GM23338 (cell line): ENCODE data around the gene APOL3. TPM values are rescaled to one million over a fixed set of nuclear protein-coding genes. Genes with fewer than 3 reads are reported as not detected.

Source experiments
- ATAC-seq: fragments of 200-7000 bp; cut with Tn5 transposase; 3 replicates; pipeline ENCODE4 v1.9.1; 2020
- DNase-seq: peaks from one replicate; pipeline ENCODE4 v3.0.0-alpha.2; 2015; ENCODE audit warnings: low spot score
- H2AFZ ChIP-seq: fragments of 200-600 bp; sonication (generic); 2 replicates; pipeline ENCODE4 v1.8.0; 2016; ENCODE audit warnings: antibody characterized with exemption, mild to moderate bottlenecking, moderate library complexity
- H3F3A ChIP-seq: fragments of 200-600 bp; sonication (generic); replicated peaks from 2 replicates; pipeline ENCODE4 v1.8.0; 2017; ENCODE audit warnings: antibody characterized with exemption, mixed run types, low read depth
- H3K27ac ChIP-seq: fragments of 200-600 bp; sonication (generic); 2 replicates; pipeline ENCODE4 v1.6.1; 2016; ENCODE audit warnings: low read depth
- H3K27me3 ChIP-seq: fragments of 200-600 bp; sonication (generic); 2 replicates; pipeline ENCODE4 v1.8.0; 2016; ENCODE audit warnings: mild to moderate bottlenecking, mixed run types, moderate library complexity; ENCODE audit not compliant: insufficient read depth
- H3K36me3 ChIP-seq: fragments of 200-600 bp; sonication (generic); 2 replicates; pipeline ENCODE4 v1.8.0; 2016; ENCODE audit warnings: mild to moderate bottlenecking; ENCODE audit not compliant: insufficient read depth
- H3K4me1 ChIP-seq: fragments of 200-600 bp; sonication (generic); 2 replicates; pipeline ENCODE4 v1.8.0; 2016; ENCODE audit warnings: mild to moderate bottlenecking, moderate library complexity; ENCODE audit not compliant: insufficient read depth
- H3K4me2 ChIP-seq: fragments of 200-600 bp; sonication (generic); 2 replicates; pipeline ENCODE4 v1.7.1; 2017; ENCODE audit warnings: mixed run types
- H3K4me3 ChIP-seq: fragments of 200-600 bp; sonication (generic); 2 replicates; pipeline ENCODE4 v1.6.1; 2016; ENCODE audit warnings: mixed run types
- H3K79me2 ChIP-seq: fragments of 200-600 bp; sonication (generic); replicated peaks from 2 replicates; pipeline ENCODE4 v1.8.0; 2017; ENCODE audit warnings: mild to moderate bottlenecking; ENCODE audit not compliant: insufficient read depth
- H3K9me2 ChIP-seq: fragments of 200-600 bp; sonication (generic); 2 replicates; pipeline ENCODE4 v1.8.0; 2017; ENCODE audit not compliant: insufficient read depth
- H4K20me1 ChIP-seq: fragments of 200-600 bp; sonication (generic); replicated peaks from 2 replicates; pipeline ENCODE4 v1.8.0; 2017; ENCODE audit warnings: mild to moderate bottlenecking; ENCODE audit not compliant: insufficient read depth
- H3K27ac Mint-ChIP-seq: 2 replicates; pipeline ENCODE4 v1.8.0; 2020; ENCODE audit warnings: inconsistent platforms, mild to moderate bottlenecking, moderate library complexity, mixed read lengths
- H3K27me3 Mint-ChIP-seq: 3 replicates; pipeline ENCODE4 v1.8.0; 2022; ENCODE audit warnings: low read depth, mild to moderate bottlenecking, moderate library complexity, mixed read lengths, inconsistent platforms; ENCODE audit not compliant: insufficient read depth, poor library complexity
- H3K36me3 Mint-ChIP-seq: 3 replicates; pipeline ENCODE4 v1.8.0; 2021; ENCODE audit warnings: low read depth, mild to moderate bottlenecking, inconsistent platforms, moderate library complexity, mixed read lengths
- H3K4me1 Mint-ChIP-seq: 3 replicates; pipeline ENCODE4 v1.8.0; 2020; ENCODE audit warnings: mild to moderate bottlenecking, inconsistent platforms, mixed read lengths
- H3K4me3 Mint-ChIP-seq: 3 replicates; pipeline ENCODE4 v1.8.0; 2021; ENCODE audit warnings: moderate library complexity, mild to moderate bottlenecking, inconsistent platforms, mixed read lengths
- H3K9me3 Mint-ChIP-seq: 3 replicates; pipeline ENCODE4 v1.8.0; 2020; ENCODE audit warnings: moderate library complexity, mild to moderate bottlenecking, inconsistent platforms, mixed read lengths
- EZH2 ChIP-seq: fragments of 200-600 bp; sonication (generic); IDR thresholded peaks from one replicate; pipeline ENCODE4 v1.8.0; 2017; ENCODE audit warnings: antibody characterized with exemption, mild to moderate bottlenecking, low read depth; ENCODE audit not compliant: unreplicated experiment
- JUNB ChIP-seq: IDR thresholded peaks from one replicate; pipeline ENCODE4 v1.6.1; 2016; ENCODE audit warnings: antibody characterized with exemption; ENCODE audit not compliant: unreplicated experiment
- NANOG ChIP-seq: IDR thresholded peaks from 2 replicates; pipeline ENCODE4 v1.6.1; 2016; ENCODE audit warnings: antibody characterized with exemption, borderline replicate concordance
- POLR2AphosphoS5 ChIP-seq: IDR thresholded peaks from 2 replicates; pipeline ENCODE4 v1.6.1; 2016; ENCODE audit warnings: antibody characterized with exemption, low read depth
- STAT1 ChIP-seq: IDR thresholded peaks from one replicate; pipeline ENCODE4 v1.6.1; 2016; ENCODE audit warnings: antibody characterized with exemption; ENCODE audit not compliant: unreplicated experiment
- ZNF114 ChIP-seq: fragments of 250-450 bp; sonication (Bioruptor Pico); IDR thresholded peaks from 2 replicates; pipeline ENCODE4 v1.5.0; 2020; ENCODE audit warnings: mild to moderate bottlenecking, moderate library complexity
- ZNF331 ChIP-seq: fragments of 250-450 bp; sonication (Bioruptor Pico); IDR thresholded peaks from 2 replicates; pipeline ENCODE4 v1.5.0; 2020; ENCODE audit warnings: low read depth, mild to moderate bottlenecking, moderate library complexity
- polyA plus RNA-seq: library from polyadenylated mRNA; unstranded; fragments of >200 nt; fragmentation: Nextera tagmentation; extraction: Ambion mirVana; gene quantifications from 2 replicates; pipeline ENCODE4 v1.2.1, GENCODE V29; 2016
- total RNA-seq: library from RNA; depleted of rRNA; stranded (reverse); fragments of >200 nt; shearing (Covaris generic); gene quantifications from 2 replicates; pipeline ENCODE4 v1.2.3, GENCODE V29; 2014
- TF ChIP-seq, protein P1 (sequence below), 2 experiments: fragments of 200-600 bp in 1 of 2; sonication (generic) in 1 of 2; conservative IDR thresholded peaks; 2 replicates each; pipeline versions ENCODE4 v1.5.1 to v1.6.1; 2016 to 2017; ENCODE audit warnings: antibody characterized with exemption in 2 of 2, low read depth in 2 of 2, mild to moderate bottlenecking in 2 of 2, moderate library complexity in 1 of 2
- TF ChIP-seq, protein P2 (sequence below): fragments of 250-450 bp; sonication (Bioruptor Pico); IDR thresholded peaks from 2 replicates; pipeline ENCODE4 v1.5.0; 2020; ENCODE audit warnings: mild to moderate bottlenecking, moderate library complexity
- TF ChIP-seq, protein P3 (sequence below): IDR thresholded peaks from one replicate; pipeline ENCODE4 v1.6.1; 2018; ENCODE audit warnings: antibody characterized with exemption; ENCODE audit not compliant: unreplicated experiment
- TF ChIP-seq, protein P4 (sequence below): IDR thresholded peaks from 2 replicates; pipeline ENCODE4 v1.6.1; 2016; ENCODE audit warnings: antibody characterized with exemption

APOL3 gene
- total and polyA plus RNA-seq, 2 experiments from 2014 or later = not detected

DNA sequence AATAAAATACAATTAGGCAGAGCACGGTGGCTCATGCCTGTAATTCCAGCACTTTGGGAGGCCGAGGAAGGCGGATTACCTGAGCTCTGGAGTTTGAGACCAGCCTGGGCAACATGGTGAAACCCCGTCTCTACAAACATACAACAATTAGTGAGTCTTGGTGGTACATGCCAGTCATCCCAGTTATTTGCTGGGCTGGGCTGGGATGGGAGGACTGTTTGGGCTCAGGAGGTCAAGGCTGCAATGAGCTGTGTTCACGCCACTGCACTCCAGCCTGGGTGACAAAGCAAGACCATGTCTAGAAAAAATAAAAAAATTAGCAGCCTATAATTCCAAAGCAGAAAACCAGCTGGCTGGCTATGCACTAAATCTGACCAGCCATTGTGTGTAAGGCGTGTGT is 35.1 kb downstream of the APOL3 start:
- peaks cover 13% of the 10 kb centered on the region for H3K4me1 Mint-ChIP-seq
- H3K27me3 Mint-ChIP-seq = peaks cover 14% of the 10 kb centered on the region
- H3K27me3 ChIP-seq = no peaks in the 10 kb centered on the region
- no peak overlapping the region for H2AFZ ChIP-seq
- no peaks in the 10 kb centered on the region for H3K79me2 ChIP-seq
- H3K4me3 ChIP-seq = no peak overlapping the region
- no peaks in the 10 kb centered on the region for H3K9me2 ChIP-seq
- no peak overlapping the region for H3K4me3 Mint-ChIP-seq
- no peak overlapping the region for H3K27ac Mint-ChIP-seq
- H3K4me2 ChIP-seq = no peak overlapping the region
- no peaks in the 10 kb centered on the region for H4K20me1 ChIP-seq
- no peaks in the 10 kb centered on the region for H3F3A ChIP-seq
- no peak overlapping the region for H3K27ac ChIP-seq
- H3K9me3 Mint-ChIP-seq = no peaks in the 10 kb centered on the region
- H3K36me3 Mint-ChIP-seq = no peaks in the 10 kb centered on the region
- DNase-seq (no peak), ATAC-seq (no peak)
- TF ChIP-seq EZH2 (no peak), POLR2AphosphoS5 (no peak), ZNF331 (CRISPR knock-in tag) (no peak), NANOG (no peak), STAT1 (no peak), JUNB (no peak), ZNF114 (CRISPR knock-in tag) (no peak)
- TF ChIP-seq, protein P1, sequence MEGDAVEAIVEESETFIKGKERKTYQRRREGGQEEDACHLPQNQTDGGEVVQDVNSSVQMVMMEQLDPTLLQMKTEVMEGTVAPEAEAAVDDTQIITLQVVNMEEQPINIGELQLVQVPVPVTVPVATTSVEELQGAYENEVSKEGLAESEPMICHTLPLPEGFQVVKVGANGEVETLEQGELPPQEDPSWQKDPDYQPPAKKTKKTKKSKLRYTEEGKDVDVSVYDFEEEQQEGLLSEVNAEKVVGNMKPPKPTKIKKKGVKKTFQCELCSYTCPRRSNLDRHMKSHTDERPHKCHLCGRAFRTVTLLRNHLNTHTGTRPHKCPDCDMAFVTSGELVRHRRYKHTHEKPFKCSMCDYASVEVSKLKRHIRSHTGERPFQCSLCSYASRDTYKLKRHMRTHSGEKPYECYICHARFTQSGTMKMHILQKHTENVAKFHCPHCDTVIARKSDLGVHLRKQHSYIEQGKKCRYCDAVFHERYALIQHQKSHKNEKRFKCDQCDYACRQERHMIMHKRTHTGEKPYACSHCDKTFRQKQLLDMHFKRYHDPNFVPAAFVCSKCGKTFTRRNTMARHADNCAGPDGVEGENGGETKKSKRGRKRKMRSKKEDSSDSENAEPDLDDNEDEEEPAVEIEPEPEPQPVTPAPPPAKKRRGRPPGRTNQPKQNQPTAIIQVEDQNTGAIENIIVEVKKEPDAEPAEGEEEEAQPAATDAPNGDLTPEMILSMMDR (conservative IDR thresholded peaks at IDR 0.05; ENCODE audit: low read depth in 2 of 2) = no peak
- TF ChIP-seq, protein P2, sequence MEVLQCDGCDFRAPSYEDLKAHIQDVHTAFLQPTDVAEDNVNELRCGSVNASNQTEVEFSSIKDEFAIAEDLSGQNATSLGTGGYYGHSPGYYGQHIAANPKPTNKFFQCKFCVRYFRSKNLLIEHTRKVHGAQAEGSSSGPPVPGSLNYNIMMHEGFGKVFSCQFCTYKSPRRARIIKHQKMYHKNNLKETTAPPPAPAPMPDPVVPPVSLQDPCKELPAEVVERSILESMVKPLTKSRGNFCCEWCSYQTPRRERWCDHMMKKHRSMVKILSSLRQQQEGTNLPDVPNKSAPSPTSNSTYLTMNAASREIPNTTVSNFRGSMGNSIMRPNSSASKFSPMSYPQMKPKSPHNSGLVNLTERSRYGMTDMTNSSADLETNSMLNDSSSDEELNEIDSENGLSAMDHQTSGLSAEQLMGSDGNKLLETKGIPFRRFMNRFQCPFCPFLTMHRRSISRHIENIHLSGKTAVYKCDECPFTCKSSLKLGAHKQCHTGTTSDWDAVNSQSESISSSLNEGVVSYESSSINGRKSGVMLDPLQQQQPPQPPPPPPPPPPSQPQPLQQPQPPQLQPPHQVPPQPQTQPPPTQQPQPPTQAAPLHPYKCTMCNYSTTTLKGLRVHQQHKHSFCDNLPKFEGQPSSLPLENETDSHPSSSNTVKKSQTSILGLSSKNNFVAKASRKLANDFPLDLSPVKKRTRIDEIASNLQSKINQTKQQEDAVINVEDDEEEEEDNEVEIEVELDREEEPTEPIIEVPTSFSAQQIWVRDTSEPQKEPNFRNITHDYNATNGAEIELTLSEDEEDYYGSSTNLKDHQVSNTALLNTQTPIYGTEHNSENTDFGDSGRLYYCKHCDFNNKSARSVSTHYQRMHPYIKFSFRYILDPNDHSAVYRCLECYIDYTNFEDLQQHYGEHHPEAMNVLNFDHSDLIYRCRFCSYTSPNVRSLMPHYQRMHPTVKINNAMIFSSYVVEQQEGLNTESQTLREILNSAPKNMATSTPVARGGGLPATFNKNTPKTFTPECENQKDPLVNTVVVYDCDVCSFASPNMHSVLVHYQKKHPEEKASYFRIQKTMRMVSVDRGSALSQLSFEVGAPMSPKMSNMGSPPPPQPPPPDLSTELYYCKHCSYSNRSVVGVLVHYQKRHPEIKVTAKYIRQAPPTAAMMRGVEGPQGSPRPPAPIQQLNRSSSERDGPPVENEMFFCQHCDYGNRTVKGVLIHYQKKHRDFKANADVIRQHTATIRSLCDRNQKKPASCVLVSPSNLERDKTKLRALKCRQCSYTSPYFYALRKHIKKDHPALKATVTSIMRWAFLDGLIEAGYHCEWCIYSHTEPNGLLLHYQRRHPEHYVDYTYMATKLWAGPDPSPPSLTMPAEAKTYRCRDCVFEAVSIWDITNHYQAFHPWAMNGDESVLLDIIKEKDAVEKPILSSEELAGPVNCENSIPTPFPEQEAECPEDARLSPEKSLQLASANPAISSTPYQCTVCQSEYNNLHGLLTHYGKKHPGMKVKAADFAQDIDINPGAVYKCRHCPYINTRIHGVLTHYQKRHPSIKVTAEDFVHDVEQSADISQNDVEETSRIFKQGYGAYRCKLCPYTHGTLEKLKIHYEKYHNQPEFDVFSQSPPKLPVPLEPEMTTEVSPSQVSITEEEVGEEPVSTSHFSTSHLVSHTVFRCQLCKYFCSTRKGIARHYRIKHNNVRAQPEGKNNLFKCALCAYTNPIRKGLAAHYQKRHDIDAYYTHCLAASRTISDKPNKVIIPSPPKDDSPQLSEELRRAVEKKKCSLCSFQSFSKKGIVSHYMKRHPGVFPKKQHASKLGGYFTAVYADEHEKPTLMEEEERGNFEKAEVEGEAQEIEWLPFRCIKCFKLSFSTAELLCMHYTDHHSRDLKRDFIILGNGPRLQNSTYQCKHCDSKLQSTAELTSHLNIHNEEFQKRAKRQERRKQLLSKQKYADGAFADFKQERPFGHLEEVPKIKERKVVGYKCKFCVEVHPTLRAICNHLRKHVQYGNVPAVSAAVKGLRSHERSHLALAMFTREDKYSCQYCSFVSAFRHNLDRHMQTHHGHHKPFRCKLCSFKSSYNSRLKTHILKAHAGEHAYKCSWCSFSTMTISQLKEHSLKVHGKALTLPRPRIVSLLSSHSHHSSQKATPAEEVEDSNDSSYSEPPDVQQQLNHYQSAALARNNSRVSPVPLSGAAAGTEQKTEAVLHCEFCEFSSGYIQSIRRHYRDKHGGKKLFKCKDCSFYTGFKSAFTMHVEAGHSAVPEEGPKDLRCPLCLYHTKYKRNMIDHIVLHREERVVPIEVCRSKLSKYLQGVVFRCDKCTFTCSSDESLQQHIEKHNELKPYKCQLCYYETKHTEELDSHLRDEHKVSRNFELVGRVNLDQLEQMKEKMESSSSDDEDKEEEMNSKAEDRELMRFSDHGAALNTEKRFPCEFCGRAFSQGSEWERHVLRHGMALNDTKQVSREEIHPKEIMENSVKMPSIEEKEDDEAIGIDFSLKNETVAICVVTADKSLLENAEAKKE (CRISPR knock-in tag) = no peak
- TF ChIP-seq, protein P3, sequence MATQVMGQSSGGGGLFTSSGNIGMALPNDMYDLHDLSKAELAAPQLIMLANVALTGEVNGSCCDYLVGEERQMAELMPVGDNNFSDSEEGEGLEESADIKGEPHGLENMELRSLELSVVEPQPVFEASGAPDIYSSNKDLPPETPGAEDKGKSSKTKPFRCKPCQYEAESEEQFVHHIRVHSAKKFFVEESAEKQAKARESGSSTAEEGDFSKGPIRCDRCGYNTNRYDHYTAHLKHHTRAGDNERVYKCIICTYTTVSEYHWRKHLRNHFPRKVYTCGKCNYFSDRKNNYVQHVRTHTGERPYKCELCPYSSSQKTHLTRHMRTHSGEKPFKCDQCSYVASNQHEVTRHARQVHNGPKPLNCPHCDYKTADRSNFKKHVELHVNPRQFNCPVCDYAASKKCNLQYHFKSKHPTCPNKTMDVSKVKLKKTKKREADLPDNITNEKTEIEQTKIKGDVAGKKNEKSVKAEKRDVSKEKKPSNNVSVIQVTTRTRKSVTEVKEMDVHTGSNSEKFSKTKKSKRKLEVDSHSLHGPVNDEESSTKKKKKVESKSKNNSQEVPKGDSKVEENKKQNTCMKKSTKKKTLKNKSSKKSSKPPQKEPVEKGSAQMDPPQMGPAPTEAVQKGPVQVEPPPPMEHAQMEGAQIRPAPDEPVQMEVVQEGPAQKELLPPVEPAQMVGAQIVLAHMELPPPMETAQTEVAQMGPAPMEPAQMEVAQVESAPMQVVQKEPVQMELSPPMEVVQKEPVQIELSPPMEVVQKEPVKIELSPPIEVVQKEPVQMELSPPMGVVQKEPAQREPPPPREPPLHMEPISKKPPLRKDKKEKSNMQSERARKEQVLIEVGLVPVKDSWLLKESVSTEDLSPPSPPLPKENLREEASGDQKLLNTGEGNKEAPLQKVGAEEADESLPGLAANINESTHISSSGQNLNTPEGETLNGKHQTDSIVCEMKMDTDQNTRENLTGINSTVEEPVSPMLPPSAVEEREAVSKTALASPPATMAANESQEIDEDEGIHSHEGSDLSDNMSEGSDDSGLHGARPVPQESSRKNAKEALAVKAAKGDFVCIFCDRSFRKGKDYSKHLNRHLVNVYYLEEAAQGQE = no peak
- TF ChIP-seq, protein P4, sequence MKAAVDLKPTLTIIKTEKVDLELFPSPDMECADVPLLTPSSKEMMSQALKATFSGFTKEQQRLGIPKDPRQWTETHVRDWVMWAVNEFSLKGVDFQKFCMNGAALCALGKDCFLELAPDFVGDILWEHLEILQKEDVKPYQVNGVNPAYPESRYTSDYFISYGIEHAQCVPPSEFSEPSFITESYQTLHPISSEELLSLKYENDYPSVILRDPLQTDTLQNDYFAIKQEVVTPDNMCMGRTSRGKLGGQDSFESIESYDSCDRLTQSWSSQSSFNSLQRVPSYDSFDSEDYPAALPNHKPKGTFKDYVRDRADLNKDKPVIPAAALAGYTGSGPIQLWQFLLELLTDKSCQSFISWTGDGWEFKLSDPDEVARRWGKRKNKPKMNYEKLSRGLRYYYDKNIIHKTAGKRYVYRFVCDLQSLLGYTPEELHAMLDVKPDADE = no peak
- H3K36me3 ChIP-seq = no peaks in the 10 kb centered on the region
- H3K4me1 ChIP-seq = peaks cover 8% of the 10 kb centered on the region; the same call in 1 of the 2 replicates
